Prostate gland (tissue), 2 donors: ENCODE measurements around the gene DUOX1.

Source experiments
- CTCF ChIP-seq, 4 experiments: fragments of 200-600 bp in 2 of 4; fragments of 450-650 bp in 2 of 4; sonication (generic) in 2 of 4; IDR thresholded peaks; 1 replicate in 3 of 4; 2 replicates in 1 of 4; pipeline ENCODE4 v1.5.1; 2016 to 2019; ENCODE audit warnings: antibody characterized with exemption in 4 of 4, mild to moderate bottlenecking in 2 of 4, moderate library complexity in 2 of 4
- POLR2AphosphoS5 ChIP-seq: sonication (generic); formaldehyde crosslinking; IDR thresholded peaks from one replicate; pipeline ENCODE4 v1.6.1; 2017; ENCODE audit warnings: antibody characterized with exemption

DNA sequence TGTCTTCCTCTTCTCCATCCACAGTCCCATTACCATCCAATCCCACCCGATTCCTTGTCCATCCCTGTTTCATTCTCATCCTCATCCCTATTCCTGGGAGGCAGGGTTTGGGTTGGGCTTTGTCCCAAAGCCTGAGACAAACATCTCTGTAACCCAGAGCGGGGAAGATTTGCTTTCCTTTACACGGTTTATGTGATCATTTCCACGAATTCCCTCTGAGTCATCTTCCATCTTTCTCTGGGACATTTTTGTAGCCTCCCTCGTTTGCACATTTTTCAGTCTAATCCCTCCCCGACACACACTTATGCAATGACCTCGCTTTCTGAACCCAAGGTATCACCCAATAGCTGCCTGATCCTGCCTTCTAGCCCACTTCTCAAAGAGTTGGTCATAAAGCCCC, 38.6 kb upstream of the DUOX1 start:
- TF ChIP-seq CTCF (IDR thresholded peaks at IDR 0.05) (no peak), POLR2AphosphoS5 (no peak)
